Stimulated activated CD4-positive, alpha-beta T cell treated with anti-CD3 and anti-CD28 coated beads, TNF-alpha, amount 100 ng/mL, for 48 hours (primary cell): ENCODE data around the gene LRRC32.

ENCODE experiments used
- DNase-seq, 3 donors: peaks; one replicate each; pipeline ENCODE4 v3.0.0-alpha.2; 2020; ENCODE audit warnings: low read depth in 3 of 3

The LRRC32 gene

DNA sequence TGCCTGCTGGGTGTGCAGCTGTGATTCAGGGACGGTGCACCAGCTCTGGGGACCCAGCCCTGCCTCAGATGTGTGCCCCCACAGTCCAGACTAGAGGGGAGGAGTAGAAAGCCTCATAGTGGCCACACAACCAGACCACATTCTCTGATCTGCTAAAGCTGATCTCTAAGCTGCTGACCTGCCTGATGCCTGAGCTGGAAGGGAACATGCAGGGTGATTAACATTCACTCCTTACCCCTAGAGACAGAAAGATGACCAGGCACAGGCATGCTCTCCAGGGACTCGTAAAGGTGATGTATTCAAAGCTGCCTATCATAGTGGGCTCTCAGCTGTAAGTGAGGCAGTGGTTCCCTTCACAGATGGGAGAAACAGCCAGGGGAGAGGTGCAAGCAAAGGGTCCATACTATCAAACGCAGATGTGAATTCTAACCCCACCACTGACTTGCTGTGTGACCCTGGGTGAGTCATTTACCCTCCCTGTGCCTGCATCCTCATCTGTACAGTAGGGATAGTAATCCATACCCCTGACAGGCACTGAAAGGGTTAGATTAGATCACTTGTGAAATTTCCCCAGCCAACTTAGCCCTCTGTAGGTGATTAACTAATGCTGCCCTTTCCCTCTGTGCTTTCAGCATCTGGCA, 29.0 kb upstream of the LRRC32 start:
- DNase-seq: no peak

DNA sequence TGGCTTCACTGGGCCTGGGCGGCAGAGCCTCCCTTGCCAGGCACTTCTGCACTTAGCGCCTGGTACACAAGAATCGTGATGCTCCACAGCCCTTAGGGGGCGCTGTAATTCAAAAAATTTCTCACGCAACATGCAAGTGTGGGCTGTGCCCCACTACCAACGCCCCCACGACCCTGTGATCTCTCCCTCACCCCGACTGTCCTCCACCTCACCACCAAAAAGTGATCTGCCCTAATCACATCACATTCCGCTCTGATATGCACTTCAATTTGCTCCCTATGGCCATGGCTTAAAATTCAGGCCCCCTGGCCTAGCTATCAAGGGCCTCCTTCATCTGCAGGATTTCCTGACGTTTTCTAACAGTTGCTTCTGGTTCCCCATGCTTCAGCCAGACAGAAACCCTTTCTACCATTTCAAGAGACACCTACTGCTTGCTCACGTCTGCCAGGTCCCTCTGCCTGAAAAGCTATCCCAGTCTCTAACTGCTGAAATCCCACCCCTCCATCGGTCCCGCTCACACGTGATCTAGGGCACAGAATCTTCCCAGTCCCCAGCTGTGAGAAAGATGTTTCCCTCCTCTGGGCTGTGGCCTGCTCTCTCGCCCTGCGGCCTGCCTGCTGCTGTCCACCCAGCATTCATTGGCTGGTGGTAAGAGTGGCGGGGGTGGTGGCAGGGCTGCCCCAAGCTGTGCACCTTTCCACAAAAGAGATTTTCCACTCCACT, 27.9 kb upstream of the LRRC32 start:
- DNase-seq: no peak

DNA sequence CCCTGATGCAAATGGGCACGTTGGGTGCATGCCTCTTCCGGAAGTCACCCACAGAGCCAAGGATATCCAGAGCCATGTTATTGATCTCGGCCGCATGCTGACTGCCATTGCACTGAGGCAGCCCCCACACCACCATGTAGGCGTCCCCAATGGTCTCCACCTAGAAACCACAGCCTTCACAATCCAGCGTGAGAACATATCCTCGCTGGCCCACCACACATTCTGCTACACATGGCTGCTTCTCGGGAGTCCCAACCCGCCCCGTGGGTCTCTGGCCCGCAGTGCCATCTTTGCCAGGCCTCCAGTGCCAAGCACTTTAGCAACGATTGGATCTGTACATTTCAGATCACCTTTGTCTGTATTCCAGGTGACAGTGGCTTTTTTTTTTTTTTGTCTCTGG, 26.2 kb upstream of the LRRC32 start:
- no peak for DNase-seq

DNA sequence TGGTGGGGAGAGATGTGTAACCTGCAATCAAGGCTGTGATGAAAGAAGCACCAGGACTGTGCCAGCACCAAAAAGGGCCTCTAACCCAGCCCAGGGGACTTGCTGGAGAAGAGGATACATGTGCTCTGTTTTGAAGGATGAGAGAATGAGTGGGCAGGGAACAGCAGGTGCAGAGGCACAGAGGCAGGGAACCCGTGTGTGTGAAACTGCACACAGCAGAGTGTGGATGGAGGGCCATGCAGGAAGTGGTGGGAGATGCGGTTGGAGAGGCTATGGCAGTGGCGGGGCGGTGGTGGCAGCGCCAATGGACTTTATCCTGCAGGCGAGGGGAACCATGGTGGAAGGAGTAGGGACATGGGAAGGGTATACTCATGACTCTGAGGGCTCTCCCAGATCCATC, 25.2 kb upstream of the LRRC32 start:
- no peak for DNase-seq

DNA sequence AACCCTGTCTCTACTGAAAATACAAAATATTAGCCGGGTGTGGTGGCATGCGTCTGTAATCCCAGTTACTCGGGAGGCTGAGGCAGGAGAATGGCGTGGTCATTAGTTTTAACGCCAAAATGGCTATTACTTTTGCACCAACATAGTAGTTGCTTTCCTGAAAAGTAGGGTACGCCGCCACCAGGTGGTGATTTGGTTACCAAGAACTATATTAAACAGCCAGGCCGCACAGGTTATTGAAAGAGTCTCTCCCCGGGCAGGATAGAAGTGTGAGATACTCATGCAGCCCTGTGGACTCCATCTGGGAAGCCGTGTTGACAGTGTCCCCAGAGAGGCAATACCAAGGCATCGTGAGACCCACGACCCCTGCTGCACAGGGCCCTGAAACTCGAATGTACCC, 24.6 kb upstream of the LRRC32 start:
- DNase-seq: no peak

DNA sequence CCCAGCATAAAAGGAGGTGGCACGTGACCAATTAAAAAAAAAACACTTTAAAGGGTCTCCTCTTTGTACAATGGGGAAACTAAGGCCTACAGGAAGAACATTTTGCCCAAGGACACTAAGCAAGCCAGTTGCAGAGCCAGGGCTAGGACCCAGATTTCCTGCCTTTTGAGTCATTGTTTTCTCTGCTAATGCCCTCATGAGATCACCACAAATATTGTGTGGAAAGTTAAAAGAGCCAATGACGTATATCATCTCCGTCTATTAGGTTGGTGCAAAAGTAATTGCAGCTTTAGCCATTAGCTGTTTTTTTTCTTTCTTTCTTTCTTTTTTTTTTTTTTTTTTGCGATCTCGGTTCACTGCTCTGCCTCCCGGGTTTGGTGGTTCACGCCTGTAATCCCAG, 24.1 kb upstream of the LRRC32 start:
- no peak for DNase-seq

DNA sequence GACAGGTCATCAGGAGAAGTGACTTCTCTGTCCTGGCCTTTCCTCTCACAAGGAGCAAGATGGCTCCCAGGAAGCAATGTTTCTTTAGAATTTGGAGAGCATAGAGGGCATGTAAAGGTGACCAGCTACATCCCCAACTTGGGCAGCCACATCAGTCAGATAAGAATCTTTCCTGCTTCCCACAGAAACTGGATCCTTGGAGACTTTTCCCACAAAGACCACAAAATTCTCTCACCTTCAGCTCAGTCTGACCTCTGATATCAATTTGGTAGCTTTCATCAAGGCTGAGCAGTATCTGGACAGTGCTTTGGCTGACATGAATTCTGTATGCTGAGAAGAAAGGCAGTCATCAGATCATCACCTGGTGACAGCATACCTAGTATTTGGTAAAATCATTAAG, 23.3 kb upstream of the LRRC32 start:
- no peak for DNase-seq

DNA sequence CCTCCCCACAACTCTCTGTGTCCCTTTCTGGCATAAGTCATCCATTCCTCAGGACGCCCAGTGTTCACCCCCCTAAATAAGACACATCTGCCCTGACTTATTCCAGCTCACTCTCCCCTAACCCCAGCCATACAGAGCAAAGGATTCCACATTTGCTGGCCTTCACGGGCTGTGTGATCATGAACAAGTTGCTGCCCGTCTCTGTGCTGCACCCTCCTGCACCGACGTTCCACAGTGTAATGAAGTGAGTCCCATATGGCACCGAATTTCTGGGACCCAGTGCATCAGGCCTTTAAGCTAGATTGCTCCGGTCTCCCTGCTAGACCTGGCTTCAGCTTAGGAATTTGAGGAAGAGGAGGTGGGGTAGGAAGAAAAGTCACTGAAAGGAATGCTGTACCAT, 22.4 kb upstream of the LRRC32 start:
- DNase-seq: no peak

DNA sequence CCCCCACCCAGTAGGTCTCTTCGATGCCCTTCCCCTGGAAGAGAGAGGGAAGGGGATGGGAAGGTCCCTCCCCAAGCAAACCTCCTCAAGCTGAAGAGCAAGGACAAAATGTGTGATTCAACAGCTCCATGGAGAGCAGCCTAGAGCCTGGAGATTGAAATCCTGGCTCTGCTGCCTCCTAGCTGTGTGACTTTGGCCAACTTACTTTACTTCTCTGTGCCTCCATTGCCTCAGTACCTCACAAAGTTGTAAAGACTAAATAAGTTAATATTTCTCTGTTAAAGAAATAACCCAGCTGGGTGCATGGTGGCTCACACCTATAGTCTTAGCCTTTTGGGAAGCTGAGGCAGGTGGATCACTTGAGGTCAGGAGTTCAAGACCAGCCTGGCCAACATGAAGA, 21.1 kb upstream of the LRRC32 start:
- no peak for DNase-seq

DNA sequence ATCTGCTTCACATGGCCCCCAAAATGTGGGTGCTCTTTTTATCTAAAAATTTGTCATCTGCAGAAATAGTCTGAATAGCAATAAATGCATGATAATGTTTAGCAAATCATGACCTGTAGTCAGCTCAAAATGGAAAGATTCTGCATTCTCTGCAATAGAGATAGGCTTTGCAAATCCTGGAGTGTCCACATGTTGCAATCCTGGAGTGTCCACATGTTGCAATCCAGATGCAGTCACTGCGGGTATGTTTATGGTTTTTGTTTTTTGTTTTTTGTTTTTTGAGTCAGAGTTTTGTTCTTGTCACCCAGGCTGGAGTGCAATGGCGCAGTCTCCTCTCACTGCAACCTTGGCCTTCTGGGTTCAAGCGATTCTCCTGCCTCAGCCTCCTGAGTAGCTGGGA, 20.2 kb upstream of the LRRC32 start:
- DNase-seq: no peak

DNA sequence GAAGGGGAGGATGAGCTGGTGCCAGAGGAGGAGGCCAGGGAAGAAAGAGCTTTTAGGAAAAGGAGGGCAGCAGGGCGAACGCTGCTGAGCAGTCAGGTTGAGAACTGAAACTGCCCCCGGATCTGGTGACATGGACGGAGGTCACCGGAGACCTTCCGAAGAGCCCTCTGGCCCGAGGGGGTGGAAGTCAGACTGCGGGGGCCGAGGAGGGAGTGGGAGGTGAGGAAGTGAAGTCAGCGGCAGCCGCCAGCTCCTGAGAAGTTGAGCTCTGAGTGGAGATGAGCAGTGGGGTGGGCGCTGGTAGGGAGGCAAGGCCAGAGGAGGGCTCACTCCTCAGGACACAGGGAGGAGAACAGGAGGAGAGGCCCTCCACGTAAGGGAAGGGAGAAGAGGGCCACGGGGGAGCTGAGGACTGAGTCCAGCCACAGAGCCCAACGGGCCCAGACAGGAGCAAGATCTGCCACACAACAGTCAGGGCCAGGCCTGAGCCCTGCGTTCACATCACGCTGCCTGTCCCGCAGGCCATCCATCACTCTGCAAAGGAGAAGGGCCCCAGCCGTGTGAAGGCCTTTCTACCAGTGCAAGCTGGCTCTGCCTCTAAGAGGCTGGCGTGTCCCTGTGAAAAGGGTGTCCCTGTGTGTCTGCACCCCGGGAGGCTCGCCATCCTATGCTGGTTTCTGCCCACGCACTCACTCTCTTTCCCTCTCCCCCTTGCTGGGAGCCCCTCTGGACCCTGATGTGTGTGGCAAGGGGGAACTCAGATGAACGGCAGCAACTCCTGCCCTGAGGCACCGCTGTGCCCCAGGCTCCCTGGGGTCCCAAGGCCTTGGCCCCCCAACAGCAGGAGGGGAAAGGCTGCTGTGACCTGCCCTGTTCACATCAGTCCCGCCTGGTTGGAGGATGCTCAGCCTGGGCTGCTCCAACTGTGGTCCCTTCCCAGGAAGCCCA, 19.0 kb upstream of the LRRC32 start:
- DNase-seq: no peak

DNA sequence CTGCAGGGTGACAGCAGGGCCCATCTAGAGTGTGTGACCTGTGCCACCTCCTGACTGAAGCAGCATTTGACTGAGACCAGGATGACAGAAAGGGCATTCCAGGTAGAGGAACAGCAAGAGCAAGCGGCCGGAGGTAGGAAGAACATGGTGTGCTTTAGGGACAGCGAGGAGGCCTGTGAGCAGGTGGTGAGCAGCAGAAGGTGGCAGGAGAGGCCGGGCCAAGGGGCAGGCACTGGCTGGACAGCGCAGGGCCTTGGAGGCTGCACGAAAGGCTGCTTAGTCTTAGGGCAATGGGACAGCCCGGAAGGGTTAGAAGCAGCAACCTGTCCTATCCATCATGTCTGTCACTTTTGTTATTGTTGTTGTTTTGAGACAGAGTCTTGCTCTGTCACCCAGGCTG, 17.6 kb upstream of the LRRC32 start:
- no peak for DNase-seq

DNA sequence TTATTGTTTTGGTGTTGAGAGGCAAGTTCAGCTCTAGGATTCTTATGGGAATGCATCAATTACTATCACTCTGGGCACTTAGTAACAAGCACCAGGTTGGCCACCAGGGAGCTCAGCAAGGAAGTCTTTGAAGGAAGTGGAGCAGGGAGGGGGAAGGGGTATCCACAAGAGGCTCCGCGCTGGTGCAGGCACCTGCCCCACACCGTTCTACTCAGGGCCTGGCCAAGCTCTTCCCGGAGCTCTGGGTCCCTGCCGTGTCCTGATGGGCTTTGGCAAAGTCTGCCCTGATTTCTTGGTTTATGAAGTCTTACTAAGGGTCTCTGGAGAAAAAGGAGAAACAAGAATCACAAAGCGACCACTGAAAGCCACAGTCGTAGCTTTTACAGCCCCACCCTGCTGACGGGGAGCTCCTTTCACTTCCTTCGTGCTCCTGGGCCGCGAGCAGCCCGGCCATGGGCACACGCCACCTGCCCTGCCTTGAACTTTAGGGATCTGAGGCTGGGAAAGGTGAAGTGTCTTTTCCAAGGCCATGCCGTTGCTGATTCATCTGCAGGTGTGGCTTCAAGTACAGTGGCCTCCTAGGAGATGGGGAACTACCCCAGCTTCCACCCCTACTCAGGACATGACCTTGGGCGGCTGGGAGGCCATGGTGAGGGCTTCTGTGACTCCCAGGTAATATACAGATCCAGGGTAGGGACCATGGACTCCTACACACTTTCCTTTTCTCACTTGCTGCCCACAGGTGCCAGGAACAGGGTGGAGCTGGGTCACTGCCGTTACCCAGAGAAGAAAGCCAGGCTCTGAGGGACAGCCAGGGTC, 15.9 kb upstream of the LRRC32 start:
- no peak for DNase-seq

DNA sequence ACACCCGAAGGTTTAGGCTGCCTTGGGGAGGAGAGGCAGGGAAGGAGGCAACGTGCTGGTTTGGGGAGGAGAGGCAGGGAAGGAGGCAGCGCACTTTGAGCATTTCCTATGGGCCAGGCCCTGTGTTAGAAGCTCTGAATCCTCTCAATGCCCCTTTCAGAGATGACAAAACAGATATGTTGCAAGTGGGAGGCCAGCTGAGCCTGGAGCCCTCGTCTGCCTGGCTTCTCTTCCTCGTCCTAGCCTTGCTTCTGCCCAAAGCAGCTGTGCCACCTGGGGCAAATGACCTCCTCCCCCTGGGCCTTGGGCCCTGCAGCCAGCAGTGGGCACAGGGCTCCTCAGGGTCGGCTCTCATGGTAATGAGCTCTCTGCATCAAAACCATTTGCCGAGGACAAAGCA, 15.3 kb upstream of the LRRC32 start:
- DNase-seq: no peak

DNA sequence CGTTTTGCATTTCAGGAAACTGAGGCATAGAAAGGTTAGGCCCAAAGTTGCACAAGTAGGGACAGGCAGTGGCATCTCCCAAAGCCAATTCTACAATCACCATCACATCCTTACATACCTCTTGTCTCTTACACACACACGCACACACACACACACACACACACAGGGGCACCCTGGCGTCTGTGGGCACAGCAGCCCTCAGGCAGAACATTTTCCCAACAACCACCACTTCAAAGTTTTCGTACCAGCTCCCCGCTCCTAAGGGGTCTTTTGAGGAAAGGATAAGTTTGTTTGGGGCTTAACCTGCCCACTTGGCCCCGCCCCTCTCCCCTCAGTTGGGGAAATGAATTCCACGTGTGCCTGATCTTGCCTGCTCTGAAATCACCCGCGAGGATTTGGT, 14.7 kb upstream of the LRRC32 start:
- no peak for DNase-seq

DNA sequence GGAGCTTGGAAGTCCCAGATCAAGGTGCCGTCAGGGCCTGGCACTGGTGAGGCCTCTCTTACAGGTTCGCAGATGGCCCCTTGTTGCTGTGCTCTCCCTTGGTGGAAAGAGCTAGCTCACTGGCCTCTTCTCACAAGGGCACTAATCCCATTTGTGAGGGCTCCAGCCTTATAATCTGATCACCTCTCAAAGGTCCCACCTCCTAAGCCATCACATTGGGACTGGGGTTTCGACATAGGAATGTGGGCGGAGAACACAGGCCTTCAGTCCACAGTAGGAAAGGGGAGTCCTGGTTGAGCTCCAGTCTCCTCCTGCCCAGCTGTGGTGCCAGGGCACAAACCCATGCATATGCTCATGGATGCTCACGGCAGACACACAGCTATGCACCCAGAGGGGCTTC, 14.0 kb upstream of the LRRC32 start:
- no peak for DNase-seq

DNA sequence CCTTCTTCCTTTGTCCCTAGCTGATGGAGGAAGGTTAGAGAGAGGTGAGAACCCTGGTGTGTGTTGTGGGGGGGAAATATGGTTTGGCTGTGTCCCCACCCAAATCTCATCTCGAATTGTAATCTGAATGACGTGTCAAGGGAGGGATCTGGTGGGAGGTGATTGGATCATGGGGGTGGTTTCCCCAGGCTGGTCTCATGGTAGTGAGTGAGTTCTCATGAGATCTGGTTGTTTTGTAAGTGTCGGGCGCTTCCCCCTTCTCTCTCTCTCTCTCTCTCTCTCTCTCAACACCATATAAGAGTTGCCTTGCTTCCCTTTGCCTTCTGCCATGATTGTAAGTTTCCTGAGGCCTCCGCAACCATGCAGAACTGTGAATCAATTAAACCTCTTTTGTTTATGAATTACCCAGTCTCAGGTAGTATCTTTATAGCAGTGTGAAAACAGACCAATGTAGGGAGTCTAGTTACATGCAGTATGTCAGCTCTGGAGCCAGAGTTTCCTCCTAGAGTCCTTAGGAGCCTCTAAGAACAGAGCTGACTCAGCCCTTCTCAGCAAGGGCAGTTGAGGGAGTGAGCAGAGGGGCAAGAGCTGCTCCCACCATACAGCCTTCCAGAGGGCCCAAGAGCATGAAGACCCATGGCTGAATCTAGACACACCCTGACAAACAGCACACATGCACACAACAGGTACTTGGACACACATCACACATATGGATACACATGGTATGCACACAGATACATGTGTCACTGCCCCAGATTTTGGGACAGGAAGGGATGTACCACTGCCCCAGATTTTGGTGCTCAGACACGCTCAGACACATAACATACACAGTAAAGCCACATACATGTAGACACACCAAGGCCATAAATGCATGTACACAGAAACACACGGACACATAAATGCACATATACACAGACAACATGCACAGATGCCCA, 12.9 kb upstream of the LRRC32 start:
- no peak for DNase-seq

DNA sequence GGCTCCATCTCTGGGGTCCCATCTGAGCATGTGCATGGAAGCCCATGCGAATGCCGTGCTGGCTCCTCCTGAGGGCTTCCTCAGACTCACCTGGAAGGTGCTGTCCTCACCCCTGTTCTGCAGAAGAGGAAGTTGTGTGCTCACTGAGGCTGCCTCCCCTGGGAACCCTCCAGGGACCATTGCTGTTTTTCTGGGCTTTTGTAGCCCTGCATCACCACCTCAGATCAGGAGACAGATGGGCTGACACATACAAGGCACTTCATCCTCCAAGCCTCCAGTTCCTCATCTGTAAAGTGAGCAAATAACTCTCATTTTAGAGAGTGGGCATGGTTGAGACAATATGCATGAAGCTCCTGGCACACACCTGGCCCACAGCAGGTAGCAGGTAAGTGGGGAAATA, 12.1 kb upstream of the LRRC32 start:
- no peak for DNase-seq

DNA sequence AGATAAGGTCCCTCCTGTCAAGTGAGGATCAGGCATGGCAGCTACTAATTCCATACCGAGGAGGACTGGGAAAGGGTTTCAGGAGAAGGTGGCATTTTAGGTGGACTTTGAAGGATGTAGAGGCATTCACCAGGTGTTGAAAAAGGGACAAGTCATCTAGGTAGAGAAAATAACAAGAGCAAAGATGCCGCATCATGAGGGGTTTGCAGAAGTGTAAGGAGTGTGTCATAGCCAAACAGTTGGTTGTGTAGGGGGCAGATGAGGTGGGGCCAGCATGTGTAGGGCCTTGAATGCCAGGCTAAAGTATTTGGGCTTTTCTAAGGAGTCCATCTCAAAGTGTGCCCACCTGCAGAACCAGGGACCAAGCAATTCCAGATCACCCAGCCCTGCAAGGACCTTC, 11.6 kb upstream of the LRRC32 start:
- DNase-seq: no peak

DNA sequence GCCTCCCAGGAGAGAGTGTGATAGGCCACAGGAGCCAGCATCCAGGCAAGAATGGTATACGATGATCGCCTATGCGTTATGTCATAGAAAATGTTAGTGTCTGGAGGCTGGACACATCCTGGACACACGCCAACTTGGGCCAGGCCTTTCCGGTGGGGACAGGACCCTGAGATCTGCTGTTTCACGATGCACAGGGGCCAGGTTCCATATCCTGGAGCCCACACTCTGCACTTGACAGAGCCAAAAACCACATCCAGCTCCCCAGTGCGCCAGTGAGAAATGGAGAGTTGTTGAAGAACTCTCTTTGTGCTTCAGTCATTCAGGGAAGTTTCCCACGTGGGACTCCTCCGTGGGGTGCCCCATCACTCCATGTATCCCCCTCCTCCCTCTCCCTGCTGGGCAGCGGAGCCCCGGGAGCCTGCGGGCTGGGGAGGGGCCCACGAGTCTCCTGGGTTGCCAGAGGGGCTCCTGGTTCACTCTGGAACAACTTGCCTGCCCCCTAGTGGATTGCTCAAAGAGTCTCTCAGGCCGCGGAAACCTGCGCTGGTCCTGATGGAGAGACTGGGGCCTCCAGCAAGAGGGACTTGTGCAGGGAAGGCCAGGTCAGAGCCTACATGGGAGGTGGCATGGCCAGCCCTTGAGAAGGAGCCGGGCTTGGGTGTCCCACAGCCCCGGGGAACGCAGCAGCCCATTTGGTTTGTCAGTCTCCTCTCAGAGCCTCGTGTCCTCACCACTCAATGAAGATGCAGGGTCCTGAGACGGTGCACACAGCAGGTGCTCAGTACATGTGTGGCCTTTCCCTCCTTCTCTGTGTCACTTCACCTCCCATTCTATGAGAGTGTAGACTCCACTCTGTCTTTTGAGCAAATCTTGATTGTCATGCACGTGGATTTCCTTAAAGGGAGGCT, 10.2 kb upstream of the LRRC32 start:
- DNase-seq: peak; percentile 40 to 71 (median 57)
